Left renal cortex interstitium (tissue), 4 donors: Measurements from ENCODE around the gene PROKR1. TPM values are rescaled to one million over a fixed set of nuclear protein-coding genes. Genes with fewer than 3 reads are reported as not detected.

Source experiments
- DNase-seq, 4 donors: peaks; one replicate each; pipeline ENCODE4 v3.0.0-alpha.2; 2013; ENCODE audit warnings: low read depth in 4 of 4, low spot score in 2 of 4, missing footprints in 1 of 4
- polyA plus RNA-seq, 4 donors: library from polyadenylated mRNA; unstranded; fragments of 120-200 nt; gene quantifications; one replicate each; pipeline ENCODE4 v1.2.1, GENCODE V29; 2013; ENCODE audit not compliant: insufficient read length in 4 of 4

PROKR1 gene
- polyA plus RNA-seq, 4 donors, result 0.20 to 0.45 (median 0.28) TPM

- no peak for DNase-seq
Measured at GRCh38 chr2:68695971-68696370, 52.6 kb downstream of the PROKR1 start.

- no peak for DNase-seq
Measured at GRCh38 chr2:68696554-68696953, 53.2 kb downstream of the PROKR1 start.

GRCh38 chr2:68698567-68699377 is 55.4 kb downstream of the PROKR1 start:
- no peak for DNase-seq

- DNase-seq, result no peak
Measured at GRCh38 chr2:68700560-68700959, 57.2 kb downstream of the PROKR1 start.

GRCh38 chr2:68706637-68707036 is 63.3 kb downstream of the PROKR1 start:
- no peak for DNase-seq

Other genes starting within 250 kb of the PROKR1 start
- 1 to 10 TPM; 1.5 to 2.5 (median 1.9) TPM for gene FBXO48, start 176.3 kb upstream of the PROKR1 start, polyA plus RNA-seq
- gene APLF, start 176.0 kb upstream of the PROKR1 start, polyA plus RNA-seq, result 1 to 10 TPM; 3.3 to 4.1 (median 3.7) TPM
- gene ARHGAP25, start 91.2 kb downstream of the PROKR1 start, polyA plus RNA-seq, result 1 to 10 TPM; 5.2 to 7.7 (median 7.2) TPM
- not detected for gene BMP10, start 227.8 kb downstream of the PROKR1 start, polyA plus RNA-seq